ENCODE results near the gene SCRT2.

- no peak for TF ChIP-seq CTCF (IDR thresholded peaks at IDR 0.05; ENCODE audit: poor library complexity, severe bottlenecking)
- no peak for TF ChIP-seq TAF1 (IDR thresholded peaks at IDR 0.05; ENCODE audit: low read depth)
- TF ChIP-seq POLR2AphosphoS5 (IDR thresholded peaks at IDR 0.05): peak; percentile 13
Measured at GRCh38 chr20:719816-720215, 44.2 kb upstream of the SCRT2 start.
